Calu3 (cell line): ENCODE data around the gene ARHGAP22. TPM values are rescaled to one million over a fixed set of nuclear protein-coding genes. Genes with fewer than 3 reads are reported as not detected.

Experiments
- BruUV-seq: library from RNA; stranded (reverse); fragments of 400-500 nt; replicated peaks from 2 replicates; lab custom pipeline; 2021; lab: Mats Ljungman, UMichigan
- CTCF ChIA-PET: fragments of 300-600 bp; sonication (Branson Sonifier 250); formaldehyde crosslinking; loops from one replicate; lab custom pipeline; 2022; ENCODE audit warnings: antibody characterized with exemption; lab: Charles Lee
- DNase-seq: peaks from one replicate; pipeline ENCODE4 v3.0.0; 2022
- H3K27ac Mint-ChIP-seq: one replicate; pipeline ENCODE4 v1.8.0; 2022; ENCODE audit warnings: mixed read lengths; ENCODE audit not compliant: unreplicated experiment
- H3K27me3 Mint-ChIP-seq: one replicate; pipeline ENCODE4 v1.8.0; 2022; ENCODE audit warnings: mixed read lengths; ENCODE audit not compliant: unreplicated experiment
- H3K36me3 Mint-ChIP-seq: one replicate; pipeline ENCODE4 v1.8.0; 2022; ENCODE audit warnings: mild to moderate bottlenecking, moderate library complexity, mixed read lengths; ENCODE audit not compliant: insufficient read depth, unreplicated experiment
- H3K4me1 Mint-ChIP-seq: one replicate; pipeline ENCODE4 v1.8.0; 2022; ENCODE audit warnings: mild to moderate bottlenecking, low read depth, mixed read lengths; ENCODE audit not compliant: unreplicated experiment
- H3K4me3 Mint-ChIP-seq: one replicate; pipeline ENCODE4 v1.8.0; 2022; ENCODE audit warnings: mild to moderate bottlenecking, low read depth, moderate library complexity, mixed read lengths; ENCODE audit not compliant: unreplicated experiment
- H3K9me3 Mint-ChIP-seq: one replicate; pipeline ENCODE4 v1.8.0; 2022; ENCODE audit warnings: low read depth, mixed read lengths; ENCODE audit not compliant: unreplicated experiment
- CTCF ChIP-seq: fragments of 200-600 bp; IDR thresholded peaks from one replicate; pipeline ENCODE4 v1.8.0; 2022; ENCODE audit warnings: antibody characterized with exemption; ENCODE audit not compliant: unreplicated experiment
- intact Hi-C: fragments of 100-400 bp; cut with micrococcal nuclease; formaldehyde crosslinking; loops from one replicate; pipeline ENCODE4 v1.10.0; 2022; ENCODE audit not compliant: unreplicated experiment
- total RNA-seq: library from RNA; stranded (reverse); gene quantifications from 2 replicates; pipeline ENCODE4 v1.2.3, GENCODE V29; 2022

ARHGAP22 gene
- total RNA-seq, 1 experiment from 2014 or later: 1.0 TPM

GRCh38 chr10:48478980-48479811 lies 125.7 kb downstream of the ARHGAP22 start:
- no peaks in the 10 kb centered on the region for H3K4me1 Mint-ChIP-seq
- peak overlapping the region; percentile 34 for H3K27ac Mint-ChIP-seq
- BruUV-seq: no TSS peak
- no peaks in the 10 kb centered on the region for H3K36me3 Mint-ChIP-seq
- CTCF ChIA-PET: interaction anchor here (1.2 kb wide), 1 partner anchor 10 kb away, joined by 3 read pairs; no protein-coding TSS in a partner anchor
- no peak for DNase-seq
- no peaks in the 10 kb centered on the region for H3K9me3 Mint-ChIP-seq
- H3K4me3 Mint-ChIP-seq: no peak overlapping the region
- peaks cover 66% of the 10 kb centered on the region for H3K27me3 Mint-ChIP-seq
- no peak for TF ChIP-seq CTCF
- intact Hi-C loops: no loop called here

- no peaks in the 10 kb centered on the region for H3K36me3 Mint-ChIP-seq
- intact Hi-C loops: no loop called here
- no peak for TF ChIP-seq CTCF
- peaks cover 62% of the 10 kb centered on the region for H3K27me3 Mint-ChIP-seq
- H3K27ac Mint-ChIP-seq: no peak overlapping the region
- no peaks in the 10 kb centered on the region for H3K4me1 Mint-ChIP-seq
- H3K9me3 Mint-ChIP-seq: no peaks in the 10 kb centered on the region
- BruUV-seq: no TSS peak
- no peak for DNase-seq
- H3K4me3 Mint-ChIP-seq: no peak overlapping the region
- CTCF ChIA-PET: interaction anchor here (1.2 kb wide), 1 partner anchor 10 kb away, joined by 3 read pairs; no protein-coding TSS in a partner anchor
Observed at GRCh38 chr10:48478469-48478868, 126.4 kb downstream of the ARHGAP22 start.

GRCh38 chr10:48477616-48478015 lies 127.3 kb downstream of the ARHGAP22 start:
- H3K4me1 Mint-ChIP-seq: no peaks in the 10 kb centered on the region
- intact Hi-C loops: no loop called here
- no peak overlapping the region for H3K27ac Mint-ChIP-seq
- no peak overlapping the region for H3K4me3 Mint-ChIP-seq
- DNase-seq: no peak
- CTCF ChIA-PET: no interaction called here
- H3K36me3 Mint-ChIP-seq: no peaks in the 10 kb centered on the region
- no peaks in the 10 kb centered on the region for H3K9me3 Mint-ChIP-seq
- no TSS peak for BruUV-seq
- TF ChIP-seq CTCF: no peak
- H3K27me3 Mint-ChIP-seq: peaks cover 62% of the 10 kb centered on the region

GRCh38 chr10:48477141-48477540 lies 127.7 kb downstream of the ARHGAP22 start:
- no peak for DNase-seq
- intact Hi-C loops: no loop called here
- Mint-ChIP-seq H3K4me3 (no peak overlapping the region), H3K4me1 (no peaks in the 10 kb centered on the region), H3K9me3 (no peaks in the 10 kb centered on the region), H3K36me3 (no peaks in the 10 kb centered on the region), H3K27ac (no peak overlapping the region), H3K27me3 (peaks cover 62% of the 10 kb centered on the region)
- CTCF ChIA-PET: no interaction called here
- TF ChIP-seq CTCF: no peak
- BruUV-seq: no TSS peak
